GM21576 (cell line): ENCODE data around the gene CCL5.
A peak's percentile ranks its signal among the peaks of the same experiment; 100 is the strongest.

Experiments used
- ATAC-seq: cut with Tn5 transposase; IDR thresholded peaks from one replicate; pipeline ENCODE4 v1.9.1; 2021; ENCODE audit warnings: mild to moderate bottlenecking, moderate library complexity; ENCODE audit not compliant: unreplicated experiment

Gene CCL5

DNA sequence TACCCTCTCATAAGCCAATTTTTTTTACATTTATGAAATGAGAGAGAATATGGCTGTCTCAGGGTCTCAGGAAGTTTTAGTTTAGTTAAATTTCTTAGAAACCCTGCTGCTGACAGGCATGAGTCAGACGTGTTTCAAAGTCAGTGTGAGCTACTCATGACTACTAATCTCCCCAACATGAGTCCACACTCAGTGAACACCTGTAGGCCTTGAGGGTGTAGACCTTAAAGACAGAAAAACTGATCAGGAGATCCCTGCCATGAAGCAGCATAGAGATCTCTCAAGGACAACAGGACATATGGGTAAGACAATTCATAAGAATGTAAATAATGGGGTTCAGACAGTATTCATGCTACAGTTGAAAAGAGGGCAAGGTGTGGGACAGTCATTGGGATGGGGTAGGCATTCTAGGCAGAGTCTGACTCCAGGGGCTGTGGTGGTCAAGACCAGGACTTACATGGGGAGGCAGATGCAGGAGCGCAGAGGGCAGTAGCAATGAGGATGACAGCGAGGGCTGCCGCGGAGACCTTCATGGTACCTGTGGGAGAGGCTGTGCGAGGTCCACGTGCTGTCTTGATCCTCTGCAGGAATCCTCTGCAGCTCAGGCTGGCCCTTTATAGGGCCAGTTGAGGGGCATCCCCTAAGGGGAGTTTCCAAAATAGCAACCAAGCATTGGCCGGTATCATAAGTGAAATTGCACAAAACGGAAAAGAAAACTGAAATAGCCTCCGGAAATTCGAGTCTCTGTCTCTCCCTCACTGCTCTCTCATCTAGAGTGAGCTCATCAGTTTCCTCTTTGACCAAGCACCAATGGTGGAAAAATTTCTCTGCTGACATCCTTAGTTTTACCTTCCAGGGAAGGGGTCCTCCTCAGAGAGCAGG is at the start of gene CCL5:
CCL5 (minus strand) TSS at position 588 of the 882 bp plus-strand sequence.
- peak; percentile 77 for ATAC-seq

DNA sequence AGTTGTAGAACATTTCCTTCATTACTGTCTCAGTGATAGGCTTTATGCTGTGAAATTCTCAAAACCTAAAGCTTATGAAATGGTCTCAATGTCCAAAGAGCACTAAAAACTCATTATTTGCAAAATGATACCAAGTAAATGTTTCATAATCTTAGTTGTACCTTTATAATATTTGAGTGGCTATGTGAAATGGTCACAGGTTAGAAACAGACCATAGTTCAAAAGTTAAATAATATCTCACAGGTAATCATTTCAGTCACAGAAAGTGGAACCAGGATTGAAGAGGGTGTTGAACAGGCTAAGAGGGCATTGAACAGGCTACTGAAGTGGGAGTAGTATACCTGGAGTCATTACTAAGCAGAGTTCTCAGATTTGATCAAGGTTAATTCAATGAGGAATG is 47.6 kb upstream of the CCL5 start:
- ATAC-seq: no peak

DNA sequence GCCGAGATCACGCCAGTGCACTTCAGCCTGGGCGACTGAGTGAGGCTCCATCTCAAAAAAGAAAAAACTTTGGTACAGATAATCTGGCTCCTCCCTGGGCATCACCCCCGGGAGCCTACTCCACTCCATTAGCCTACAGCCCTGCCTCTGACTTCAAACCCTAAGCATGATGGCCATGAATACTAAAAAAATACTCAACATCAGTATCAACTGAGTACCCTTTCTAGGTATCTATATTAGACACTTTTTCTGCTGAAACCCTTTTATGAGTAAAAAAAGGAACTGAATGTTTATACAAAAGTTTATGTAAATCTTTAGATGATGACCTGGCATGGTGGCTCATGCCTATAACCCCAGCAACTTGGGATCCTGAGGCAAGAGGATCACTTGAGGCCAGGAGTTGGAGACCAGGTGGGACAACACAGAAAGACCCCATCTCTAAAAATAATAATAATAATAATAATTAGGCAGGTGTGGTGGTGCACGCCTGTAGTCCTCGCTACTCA is 43.5 kb upstream of the CCL5 start:
- ATAC-seq: no peak

DNA sequence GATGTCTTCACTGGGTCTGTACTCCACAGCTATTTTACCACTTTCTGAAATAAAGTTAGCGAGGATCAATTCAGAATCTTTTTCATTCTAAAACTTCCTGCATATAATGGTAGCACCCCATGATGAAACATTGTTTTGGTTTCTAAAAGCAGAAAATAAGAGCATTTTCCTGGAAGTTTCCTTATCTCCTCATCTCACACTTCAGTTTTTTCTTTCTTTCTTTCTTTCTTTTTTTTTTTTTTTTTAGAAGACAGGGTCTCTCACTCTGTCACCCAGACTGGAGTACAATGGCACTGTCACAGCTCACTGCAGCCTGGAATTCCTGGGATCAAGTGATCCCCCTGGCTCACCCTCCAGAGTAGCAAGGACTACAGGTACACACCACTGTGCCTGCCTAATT is 40.1 kb upstream of the CCL5 start:
- no peak for ATAC-seq

DNA sequence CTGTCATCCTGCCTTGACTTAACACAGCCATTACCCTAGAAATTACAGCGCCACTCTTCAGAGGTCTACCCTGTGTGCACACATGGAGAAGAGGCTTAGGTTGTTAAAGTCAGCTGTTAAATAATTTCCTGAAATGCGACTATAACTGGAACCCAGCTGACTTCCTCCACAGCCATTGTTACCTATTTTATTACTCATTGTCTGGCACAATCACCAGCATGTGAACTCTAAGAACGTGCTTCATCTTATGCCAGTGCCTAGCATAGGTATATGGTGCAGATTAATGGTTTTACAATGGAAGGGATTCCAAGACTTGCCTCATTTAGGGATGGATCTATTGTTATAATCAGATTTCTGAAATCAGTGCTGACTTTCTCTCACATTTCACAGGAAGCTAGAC is 38.5 kb upstream of the CCL5 start:
- no peak for ATAC-seq

DNA sequence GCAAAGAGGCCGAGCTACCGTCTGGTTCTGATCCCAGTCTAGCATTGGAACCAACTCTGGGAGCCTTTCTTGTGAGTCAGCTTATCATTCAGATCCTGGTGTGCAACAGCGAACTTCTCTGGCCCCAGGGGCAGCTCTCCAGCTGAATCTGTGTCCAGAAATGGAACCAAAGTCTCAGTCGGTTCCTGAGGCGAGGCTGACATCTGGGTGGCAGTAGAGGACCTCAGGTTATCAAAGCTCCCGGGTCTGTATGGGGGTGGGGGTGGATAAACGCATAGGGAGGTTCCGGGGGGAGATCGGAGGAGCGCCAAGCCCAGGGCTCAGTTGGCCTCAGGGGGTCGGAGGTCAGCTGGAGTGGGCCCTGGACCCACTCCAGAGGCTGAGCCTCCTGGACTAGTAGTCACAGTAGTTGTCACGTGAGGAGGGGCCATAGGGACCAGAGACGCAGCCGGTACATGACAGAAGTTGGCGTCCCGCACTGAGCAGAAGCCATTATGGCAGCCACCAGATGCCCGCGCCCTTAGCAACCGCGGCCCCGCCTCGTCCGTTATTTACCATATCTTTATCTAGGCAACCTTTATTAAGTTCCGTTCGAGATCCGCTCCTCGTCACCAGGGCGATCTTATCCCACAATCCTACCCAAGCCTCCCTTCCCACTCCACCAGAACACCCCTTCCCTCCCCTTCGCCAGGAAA is 37.5 kb upstream of the CCL5 start:
- no peak for ATAC-seq

DNA sequence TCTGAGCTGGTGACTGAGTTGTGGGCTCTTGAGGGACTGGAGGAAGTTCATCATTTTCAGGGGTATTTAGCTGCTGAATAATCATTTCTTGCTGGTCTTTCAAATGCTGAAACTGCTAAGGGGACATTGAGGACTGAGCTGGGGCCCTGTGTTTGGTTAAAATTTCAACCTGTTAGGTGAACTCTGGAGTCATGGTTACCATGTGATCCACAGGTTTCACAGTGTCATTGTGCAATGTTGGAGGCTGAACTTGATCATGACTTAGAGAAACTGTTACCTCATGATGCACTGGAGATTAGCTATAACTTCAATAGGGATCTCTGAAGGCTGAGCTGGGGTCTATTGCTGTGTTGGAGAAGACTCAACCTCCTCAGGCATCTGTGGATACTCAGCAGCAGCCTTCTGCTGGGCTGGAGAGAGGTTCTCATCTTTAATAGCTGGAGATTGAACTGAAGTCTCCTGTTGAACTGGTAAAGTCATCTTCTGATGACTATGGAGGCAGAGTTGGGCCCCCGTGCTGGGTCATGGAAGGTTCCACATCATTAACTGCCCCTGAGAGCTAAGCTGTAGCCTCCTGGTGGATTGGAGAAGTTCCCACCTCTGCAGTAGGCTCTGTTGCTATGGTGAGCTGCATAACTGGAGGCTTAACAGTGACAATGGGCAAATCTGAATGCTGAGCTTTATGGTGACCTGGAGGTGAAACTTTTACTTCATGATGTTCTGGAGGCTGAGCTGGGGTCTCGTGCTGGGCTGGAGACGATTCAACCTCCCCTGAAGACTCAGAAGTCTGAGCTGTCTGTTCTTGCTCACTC is 35.2 kb upstream of the CCL5 start:
- ATAC-seq: no peak

DNA sequence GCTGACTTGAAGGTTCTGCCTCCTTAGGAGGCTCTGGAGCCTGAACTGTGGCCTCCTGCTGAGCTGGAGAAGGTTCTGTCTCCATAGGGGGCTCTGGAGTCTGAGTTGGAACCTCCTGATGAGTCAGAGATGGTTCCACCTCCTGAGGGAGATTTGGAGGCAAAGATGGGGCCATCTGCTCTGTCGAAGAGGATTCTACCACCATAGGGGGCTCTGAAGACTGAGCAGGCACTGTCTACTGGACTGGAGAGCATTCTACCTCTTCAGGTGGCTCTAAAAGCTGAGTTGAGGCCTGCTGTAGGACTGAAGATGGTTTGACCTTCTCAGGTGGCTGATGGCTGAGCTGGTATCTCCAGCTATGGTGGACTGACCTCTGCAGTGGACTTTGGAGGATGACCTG is 34.2 kb upstream of the CCL5 start:
- ATAC-seq: no peak

DNA sequence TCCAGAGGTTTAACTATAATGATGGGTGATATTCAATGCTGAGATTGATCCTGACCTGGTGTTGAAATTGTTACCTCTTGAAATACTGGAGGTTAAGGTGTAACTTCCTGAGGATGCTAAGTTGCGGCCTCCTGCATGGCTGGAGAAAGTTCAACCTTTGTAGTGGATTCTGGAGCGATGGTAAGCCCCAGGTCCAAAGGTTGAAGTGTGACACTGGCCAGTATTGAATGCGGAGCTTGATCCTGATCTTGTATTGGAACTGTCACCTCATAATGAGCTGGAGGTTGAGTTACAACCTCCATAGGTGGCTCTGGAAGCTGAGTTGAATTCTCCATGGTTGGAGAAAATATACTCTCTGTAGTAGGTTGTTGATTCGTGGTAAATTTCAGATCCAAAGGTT is 33.4 kb upstream of the CCL5 start:
- ATAC-seq: no peak

DNA sequence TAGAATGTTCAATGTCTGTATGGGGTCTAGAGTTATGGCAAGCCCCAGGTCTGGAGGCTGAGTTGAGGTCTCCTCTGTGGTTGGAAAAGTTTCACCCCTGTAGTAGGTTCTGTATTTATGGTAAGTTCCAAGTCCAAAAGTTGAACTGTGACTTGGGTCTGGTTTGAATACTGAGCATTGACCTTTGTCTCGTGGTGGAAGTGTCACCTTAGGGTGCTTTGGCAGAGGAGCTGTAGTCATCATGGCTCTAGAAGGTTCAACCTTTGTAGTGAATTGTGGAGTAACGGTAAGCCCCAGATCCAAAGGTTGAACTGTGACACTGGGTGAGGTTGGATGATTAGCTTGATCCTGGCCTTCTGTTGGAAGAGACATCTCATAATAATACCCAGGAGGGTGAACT is 32.8 kb upstream of the CCL5 start:
- ATAC-seq: no peak

DNA sequence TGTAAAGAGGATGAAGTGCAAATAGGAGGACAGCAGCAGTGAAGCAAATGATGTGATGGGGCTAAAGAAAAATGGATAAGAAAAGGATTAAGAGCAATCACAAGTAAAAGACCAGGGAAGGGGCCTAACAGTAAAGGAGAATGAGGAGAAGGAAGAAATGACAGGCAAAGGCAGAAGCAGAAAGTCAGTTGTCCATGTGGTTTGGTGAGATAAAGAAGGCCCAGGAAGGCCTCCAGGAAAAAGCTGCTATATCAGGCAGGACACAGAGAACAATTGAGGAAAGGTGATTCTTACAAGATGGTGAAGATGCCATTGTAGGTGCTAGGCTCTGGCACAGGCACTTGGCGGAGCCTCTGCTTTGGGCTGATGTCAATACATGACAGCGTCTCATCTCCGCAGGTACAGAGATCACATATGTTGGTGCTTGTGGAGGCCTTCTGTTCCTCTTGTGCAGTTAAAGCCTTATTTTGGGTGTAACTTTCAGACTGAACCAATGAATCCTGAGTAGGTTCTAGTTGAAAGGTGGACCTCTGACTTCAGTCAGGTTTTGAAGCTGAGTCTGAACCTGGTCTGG is 32.3 kb upstream of the CCL5 start:
- no peak for ATAC-seq

DNA sequence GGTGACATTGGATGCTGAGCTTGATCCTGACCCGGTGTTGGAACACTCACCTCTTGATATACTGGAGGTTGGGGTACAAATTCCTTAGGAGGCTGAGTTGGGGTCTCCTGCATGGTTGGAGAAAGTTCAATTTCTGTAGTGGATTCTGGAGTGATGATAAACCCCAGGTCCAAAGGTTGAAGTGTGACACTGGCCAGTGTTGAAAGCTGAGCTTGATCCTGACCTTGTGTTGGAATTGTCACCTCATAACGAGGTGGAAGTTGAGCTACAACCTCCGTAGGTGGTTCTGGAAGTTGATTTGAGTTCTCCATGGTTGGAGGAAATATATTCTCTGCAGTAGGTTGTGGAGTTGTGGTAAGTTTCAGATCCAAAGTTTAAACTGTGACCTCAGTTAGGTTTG is 29.2 kb upstream of the CCL5 start:
- ATAC-seq: no peak

DNA sequence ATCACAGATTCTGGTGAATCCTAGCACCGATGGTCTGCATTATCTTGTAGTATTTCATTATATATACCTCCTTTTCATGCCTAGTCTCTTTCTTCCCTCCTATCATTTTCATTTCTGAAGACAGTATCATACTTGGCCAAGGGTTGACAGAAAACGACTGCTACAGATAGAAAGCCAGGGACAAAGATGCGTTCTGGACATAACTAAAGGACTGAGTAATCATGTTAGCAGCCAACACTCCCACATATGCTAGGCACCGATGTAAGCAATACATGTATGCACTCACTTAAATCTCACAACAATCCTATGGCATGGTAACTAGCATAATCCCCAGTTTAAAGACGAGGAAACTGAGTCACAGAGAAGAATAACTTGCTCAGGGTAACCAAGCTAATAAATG is 27.5 kb upstream of the CCL5 start:
- no peak for ATAC-seq

DNA sequence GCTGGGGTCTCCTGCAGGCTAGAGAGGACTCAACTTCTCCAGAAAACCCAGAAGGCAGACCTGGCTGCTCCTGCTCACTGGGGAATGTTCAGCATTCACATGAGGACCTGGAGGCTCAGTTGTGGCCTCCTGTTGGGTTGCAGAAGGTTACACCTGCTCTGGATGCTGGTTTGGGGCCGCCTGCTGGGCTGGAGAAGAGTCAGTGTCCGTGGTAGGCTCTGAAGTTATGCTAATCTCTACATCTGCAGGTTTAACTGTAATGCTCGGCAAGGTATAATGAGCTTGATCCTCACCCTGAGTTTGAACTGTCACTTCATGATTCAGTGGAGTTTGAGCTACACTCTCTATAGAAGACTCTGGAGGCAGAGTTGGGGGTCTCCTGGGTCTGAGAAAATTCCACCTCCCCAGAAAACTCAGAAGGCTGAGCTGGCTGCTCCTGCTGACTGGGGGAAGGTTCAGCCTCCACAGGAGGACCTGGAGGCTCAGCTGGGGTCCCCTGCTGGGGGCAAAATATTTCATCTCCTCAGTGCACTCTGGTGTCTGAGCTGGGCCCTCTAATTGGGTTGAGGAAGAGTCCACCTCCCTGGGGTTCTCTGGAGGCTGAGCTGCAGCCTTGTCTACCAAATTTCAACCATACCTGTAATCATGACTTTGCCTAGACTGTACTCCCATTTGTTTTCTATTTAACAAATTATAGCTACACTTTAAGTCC is 26.9 kb upstream of the CCL5 start:
- ATAC-seq: no peak

DNA sequence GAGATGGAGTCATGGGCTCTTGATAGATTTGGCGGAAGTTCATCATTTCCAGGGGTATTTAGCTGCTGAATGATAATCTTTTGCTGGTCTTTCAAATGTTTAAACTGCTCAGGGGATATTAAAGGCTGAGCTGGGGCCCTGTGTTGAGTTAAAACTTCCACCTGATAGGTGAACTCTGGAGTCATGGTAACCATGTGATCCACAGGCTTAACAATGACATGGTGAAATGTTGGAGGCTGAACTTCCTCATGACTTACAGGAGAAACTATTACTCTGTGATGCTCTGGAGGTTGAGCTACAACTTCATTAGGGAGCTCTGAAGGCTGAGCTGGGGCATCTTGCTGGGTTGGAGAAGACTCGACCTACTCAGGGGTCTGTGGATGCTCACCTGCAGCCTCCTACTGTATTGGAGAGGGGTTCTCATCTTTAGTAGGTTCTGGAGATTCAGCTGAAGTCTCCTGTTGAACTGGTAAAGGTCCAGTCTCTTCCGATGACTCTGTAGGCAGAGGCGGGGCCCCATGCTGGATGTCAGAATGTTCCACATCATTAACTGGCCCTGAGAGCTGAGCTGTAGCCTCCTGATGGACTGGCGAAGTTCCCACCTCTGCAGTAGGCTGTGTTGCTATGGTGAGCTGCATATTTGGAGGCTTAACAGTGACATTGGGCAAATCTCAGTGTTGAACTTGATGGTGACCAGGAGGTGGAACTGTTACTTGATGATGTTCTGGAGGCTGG is 26.2 kb upstream of the CCL5 start:
- ATAC-seq: no peak

DNA sequence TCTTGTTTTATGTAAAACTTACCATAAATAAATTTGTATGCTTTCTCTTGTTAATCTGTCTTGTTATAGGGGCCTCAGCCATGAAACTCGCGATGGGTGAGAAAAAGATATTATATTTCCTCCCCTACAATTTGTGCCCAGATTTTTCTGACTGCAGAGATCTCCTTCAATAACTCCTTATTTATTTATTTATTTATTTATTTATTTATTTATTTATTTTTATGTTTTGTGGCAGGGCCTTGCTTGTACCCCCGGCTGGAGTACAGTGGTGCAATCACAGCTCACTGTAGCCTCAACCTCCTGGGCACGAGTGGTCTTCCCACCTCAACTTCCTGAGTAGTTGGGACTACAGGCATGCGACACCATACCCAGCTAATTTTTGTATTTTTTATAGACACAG is 23.3 kb upstream of the CCL5 start:
- ATAC-seq: no peak

DNA sequence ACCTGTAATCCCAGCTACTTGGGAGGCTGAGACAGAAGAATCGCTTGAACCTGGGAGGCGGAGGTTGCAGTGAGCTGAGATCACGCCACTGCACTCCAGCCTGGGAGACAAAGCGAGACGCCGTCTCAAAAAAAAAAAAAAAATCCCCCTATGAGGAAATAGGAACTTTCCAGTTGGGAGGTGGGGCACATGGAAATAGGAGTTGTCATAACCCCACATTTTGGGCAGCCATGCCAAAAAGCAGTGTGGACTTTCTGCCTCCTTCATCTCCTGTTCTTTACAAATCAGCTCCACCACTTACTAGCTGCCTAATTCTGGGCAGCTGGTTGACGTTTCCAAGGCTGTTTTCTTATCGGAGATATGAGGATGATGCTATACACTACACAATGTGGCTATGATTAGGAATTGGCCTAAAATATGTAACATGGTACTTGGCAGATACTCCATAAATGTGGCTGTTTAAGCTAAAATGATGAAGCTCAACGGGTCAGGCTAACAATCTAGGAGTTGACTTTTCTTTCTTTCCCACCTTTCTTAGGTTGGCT is 21.5 kb upstream of the CCL5 start:
- no peak for ATAC-seq

DNA sequence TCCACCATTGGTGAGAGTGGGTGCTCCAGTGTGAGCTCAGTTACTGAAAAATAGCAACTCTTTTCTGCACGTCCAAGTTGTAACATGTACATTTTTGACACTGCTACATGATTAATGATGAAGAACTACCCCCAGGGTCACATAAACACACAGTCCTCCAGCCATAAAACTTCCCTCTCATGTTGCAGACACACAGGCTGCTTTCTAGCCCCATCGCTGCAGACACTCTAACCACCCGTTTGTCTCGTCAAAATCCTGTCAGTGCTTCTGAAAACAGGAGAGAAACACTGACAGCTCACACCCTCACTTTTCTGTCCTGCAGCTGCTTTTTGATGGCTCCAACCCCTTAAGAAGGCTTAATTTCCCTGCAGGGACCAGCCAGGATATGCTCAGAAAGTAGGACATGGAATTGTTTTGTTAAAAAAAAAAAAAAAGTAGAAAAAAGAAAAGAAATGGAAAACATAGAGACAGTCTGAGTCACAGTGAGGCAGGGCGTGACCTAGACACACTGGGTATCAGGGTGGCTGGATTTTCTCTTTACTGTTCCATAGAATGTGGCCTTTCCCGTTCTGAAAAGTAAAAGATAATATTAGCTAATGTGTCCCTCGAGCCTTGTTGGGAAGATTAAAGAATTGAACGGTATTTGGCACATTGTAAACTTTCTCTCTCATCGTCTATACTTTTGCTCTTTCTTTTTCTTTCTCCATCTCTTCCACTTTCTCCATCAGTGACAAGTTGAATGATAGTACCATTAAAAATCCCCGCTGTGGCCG is 20.7 kb upstream of the CCL5 start:
- ATAC-seq: no peak

DNA sequence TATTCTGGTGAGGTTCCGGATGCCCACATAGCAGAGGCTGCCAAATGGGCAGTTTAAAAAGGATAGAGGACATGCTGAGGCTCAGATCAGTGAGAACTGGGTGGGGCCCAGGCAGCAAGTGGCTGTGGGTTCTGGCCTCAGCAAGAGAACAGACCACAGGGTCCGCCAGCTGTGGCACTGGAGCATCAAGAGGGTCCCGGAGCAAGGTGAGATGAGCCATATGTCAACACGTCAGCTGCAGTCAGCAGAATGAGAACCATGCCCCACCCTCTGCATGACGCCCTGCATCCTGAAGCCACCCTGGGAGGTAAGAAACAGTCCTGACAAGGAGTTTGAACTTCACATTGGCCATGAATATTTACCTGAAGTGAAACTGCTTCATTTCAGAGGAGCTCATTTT is 20.1 kb upstream of the CCL5 start:
- ATAC-seq: no peak
